HG02870 (cell line): ENCODE measurements around the gene ADRB2.
"Not testable (repeated sequence)": the region's sequence is repeated elsewhere in the genome, so short reads cannot be mapped to it uniquely, and the experiment has no call there.

ENCODE experiments used
- ATAC-seq: cut with Tn5 transposase; IDR thresholded peaks from one replicate; pipeline ENCODE4 v1.9.1; 2021; ENCODE audit warnings: mild to moderate bottlenecking, moderate library complexity; ENCODE audit not compliant: unreplicated experiment

Gene ADRB2

DNA sequence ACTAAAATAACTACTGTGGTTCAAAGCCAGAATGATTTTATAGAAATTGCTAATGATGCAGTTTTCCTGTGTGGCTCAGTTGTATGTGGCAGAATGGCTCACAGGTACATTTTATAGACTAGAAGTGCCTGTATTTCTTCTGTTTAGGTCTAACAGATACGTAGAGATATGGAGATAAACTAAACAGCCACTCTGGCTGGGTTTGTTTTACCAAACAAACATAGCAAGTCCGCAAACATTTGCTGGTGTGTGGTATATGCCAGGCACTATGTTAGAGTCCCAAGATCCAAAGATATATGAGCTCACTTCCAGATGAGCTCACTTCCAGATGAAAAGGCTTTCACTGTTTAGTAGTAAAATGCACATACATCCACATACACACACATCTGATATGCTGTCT, 24.4 kb downstream of the ADRB2 start:
- ATAC-seq = no peak

DNA sequence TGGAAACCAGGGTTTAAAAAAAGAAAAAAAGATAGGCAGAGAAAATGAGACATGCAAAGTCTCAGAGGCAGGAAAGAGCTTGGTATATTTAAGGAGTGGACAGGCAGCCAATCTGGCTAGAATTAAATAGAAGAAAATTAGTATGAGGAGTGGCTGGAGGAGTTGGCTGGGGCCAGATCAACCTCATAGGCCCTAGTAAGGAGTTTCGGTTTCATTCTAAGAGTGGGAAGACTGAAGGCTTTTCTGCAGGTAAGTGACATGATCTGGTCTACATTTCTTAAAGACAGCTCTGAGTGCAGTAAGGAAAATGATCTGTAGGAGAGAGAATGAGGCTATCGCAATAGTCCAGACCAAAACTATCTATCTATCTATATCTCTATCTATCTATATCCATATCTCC, 27.5 kb downstream of the ADRB2 start:
- ATAC-seq = peak; percentile 59

DNA sequence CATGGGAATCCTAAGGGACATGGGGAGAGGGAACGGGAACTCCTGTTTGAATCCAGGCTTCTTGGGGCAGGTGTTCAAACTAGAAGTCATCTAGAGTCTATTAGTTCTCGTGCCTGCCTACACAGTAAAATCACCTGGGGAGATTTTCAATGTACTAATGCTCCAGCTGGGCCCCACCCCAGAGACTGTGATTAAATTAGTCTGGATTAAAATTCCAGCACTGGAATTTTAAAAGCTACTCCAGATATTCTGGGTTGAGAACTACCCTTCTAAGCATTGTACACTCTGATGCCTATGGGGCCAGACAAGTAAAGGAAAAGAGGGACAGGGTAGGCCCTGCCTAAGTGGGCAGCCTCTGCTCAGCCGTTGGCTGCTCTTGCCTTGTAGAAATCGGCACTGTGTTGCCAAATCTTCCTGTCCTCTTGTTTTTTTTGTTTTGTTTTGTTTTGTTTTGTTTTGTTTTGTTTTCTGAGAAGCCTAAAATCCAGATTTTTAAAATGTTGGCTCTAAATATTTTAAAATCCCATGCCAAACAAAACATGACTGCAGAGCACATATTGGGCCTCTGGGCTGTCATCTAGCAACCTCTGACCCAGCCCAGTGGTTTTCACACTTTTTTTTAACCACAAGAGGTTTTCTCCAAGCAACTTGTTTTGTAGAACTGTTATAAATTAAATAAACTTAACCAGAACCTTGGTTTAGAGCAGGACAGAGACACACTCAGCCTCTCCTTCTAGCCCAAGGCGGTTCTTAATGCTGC, 29.0 kb downstream of the ADRB2 start:
- no peak for ATAC-seq

DNA sequence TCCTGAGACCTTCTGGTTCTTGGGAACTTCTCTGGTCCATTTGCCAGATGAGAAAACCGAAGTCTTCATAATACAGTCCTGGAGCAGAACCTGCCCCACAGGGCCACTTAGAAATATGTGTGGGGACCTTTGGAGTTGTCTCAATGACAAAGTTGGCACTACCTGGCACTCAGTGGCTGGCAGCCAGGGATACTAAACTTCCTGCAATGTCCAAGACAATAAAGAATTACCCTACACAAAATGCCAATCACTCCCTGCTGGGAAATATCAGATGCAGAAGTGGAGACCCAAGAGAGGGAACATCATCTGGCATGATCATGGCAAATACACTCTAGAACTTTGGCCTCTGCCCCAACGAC, 29.6 kb downstream of the ADRB2 start:
- ATAC-seq = no peak

DNA sequence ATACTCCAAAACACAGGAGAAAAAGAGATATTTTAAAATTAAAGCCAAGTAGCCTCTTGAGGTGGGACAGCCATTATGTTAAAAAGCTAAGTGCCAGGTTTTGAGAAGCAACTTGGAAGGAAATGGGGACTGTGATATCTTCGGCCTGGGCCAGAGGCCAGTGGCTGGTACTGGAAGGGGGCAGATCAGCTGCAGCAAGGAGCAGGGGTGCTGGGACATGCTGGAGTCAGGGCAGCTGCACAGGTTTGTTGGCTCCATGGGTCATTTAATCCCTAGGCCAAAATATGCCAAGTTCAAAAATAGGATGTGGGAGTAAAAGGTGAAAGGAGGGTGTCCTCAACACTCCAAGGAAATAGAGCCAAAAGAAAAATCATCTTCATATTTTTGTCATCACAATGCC, 30.0 kb downstream of the ADRB2 start:
- no peak for ATAC-seq

DNA sequence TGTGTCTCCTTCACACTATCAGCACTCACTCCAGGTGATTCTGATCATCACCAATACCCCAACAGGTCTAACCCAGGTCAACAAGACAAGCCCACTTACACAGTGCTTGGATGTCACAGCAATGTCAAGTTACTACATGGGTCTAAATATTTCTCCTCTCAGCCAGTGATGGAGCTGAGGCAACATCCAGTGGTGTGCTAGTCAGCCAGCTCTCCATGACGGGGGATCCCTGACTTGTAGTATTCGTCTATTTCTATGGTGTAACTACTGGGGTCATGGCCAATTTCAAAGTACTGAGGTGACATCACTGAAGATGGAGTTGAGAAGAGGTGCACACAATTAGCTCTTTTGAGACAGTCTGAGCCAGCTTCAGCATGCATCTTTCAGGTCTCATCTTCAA, 31.1 kb downstream of the ADRB2 start:
- ATAC-seq = no peak

DNA sequence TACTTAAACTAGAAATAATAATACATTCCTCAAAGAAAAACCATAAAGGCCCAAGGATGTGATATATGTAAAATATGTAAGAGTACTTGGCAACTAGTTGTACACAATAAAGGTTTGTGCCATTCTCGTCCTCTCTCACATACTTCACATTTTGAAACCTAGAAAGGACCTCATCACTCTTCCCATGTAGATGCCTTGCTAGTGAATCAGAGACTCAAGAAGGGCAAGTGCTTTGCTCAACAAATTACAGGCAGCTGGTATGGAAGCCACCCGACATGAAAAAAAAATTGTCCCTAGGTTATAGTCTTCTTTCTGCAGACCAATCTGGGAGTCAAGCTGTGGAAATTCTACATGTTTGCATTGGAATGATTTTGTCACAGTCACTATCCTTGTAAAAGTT, 31.7 kb downstream of the ADRB2 start:
- ATAC-seq = no peak

DNA sequence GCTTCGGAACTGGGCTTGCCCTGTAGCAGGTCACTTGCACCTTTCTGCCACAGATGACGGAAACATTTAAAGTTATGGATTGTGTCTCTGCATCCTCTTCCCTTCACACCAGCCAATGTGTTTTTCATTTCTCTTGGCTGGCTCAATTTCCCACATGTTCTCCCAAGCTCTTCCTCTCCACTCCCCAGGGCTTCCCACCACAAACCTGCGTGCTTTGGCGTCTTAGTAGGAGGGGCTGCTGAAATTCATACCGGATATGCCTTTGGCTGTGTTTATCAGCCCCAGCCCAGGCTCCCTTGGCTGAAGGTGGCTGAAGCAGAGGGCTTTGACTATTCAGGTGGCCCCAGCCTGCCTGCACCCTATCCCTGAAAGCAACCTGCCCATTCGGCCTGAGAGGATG, 32.1 kb downstream of the ADRB2 start:
- ATAC-seq = no peak

DNA sequence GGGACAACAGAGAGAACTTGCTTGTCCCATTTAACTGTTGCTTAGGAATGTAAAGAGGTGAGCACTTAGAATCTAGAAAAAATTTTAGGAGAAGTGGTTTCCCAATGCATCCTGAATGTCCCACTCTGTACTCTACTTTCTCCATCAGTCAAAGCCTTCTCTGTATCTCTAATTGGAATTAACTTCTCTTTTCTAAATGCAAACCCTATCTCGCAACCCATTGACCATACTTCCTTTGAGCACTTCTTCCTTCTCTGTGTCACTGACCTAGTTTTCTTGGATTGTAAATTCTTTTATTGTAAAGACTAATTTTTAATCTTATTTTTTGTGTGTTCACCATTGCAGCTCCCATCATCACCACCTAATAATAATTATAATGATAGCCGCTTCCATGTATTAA, 33.3 kb downstream of the ADRB2 start:
- ATAC-seq = no peak

DNA sequence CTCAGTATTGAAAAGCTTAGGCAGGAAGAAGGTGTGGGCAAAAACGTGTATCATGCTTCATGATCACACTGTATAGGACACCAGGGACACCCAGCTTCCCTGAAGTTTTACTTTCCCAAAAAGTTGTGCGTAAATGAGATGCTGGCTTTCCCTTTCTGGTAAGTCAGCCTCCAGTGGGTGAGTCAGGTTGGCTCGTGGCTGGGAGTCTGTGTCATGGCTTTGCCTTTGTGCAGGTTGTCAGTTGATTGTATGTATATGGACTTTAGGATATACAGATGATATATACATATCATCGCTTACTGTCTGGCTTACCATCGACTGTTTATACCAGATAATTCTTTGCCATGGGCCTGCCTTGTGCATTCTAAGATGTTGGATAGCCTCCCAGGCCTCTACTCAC, 34.2 kb downstream of the ADRB2 start:
- no peak for ATAC-seq

DNA sequence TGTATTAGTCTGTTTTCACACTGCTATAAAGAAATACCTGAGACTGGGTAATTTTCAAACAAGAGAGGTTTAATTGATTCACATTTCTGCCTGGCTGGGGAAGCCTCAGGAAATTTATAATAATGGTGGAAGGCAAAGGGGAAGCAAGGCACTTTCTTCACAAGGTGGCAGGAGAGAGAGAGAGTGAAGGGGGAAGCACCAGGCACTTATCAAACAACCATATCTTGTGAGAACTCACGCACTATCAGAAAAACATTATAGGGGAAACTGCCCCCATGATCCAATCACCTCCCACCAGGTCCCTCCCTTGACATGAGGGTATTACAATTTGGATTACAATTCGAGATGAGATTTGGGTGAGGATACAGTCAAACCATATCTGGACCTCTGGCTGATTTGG, 34.7 kb downstream of the ADRB2 start:
- ATAC-seq = no peak

DNA sequence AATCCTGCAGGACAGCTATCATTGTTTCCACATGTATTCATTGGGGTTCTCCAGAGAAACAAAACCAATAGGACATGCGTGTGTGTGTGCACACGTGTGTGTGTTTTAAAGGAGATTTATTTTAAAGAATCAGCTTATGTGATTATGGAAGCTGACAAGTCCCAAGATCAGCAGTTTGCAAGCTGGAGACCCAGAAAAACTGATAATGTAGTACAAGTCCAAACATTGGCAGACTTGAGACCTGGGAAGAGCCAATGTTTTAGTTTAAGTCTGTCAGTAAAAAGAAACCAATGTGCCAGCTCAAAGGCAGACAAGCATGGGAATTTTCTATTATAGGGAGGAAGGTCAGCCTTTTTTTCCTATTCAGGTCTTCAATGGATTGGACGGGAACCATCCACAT, 35.3 kb downstream of the ADRB2 start:
- no peak for ATAC-seq

DNA sequence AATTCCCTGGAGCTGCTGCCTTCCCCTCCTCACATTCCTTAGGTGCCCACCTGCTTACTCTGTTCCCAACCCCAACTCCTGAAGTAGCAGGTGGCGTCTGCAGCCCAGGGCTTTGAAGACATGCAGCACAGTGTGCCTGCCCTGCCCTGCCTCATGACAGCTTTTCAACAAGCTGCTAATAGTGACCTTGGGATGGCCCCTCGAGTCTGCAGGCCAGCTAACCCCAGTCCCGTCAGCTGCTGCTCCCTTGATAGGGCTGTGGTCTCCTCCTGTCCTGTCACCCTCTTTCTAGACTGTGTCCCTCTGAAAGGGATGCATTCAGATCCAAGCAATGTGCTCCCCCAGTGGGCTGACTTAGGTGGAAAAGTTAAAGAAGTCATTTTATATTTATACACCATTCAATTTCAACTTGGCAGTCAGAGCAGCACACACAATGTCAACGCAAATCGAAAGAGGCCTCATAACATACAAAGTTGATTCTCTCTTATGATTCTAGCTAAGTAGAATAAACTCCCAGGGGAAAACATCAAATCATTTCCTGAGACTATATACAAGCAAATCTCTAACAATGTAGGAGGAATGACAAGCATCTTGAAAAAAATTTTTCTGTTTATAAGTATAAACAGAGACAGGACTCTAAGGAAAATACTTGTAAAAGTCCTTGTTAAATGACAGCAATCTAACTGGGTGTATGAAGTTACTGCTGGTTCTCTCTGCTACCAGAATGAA, 37.9 kb downstream of the ADRB2 start:
- ATAC-seq = no peak

DNA sequence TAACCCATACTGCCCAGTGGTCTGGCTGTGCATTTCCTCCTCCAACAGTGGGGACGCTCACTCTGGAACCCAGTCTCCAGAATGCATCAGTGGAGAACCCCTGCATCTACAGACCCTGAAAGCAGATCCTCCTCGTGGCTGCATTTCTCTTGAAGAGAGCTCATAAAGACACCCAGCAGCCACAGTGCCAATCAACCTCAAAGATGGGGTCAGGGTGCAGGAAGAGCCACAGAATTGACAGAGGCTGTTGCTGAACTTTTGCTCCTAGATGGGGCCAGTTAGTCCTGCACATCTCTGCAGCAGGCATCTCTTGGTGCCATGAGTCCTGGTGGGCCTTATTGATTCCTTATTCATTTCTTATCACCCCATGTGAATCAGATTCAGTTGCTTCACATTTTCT, 39.6 kb downstream of the ADRB2 start:
- ATAC-seq = no peak

DNA sequence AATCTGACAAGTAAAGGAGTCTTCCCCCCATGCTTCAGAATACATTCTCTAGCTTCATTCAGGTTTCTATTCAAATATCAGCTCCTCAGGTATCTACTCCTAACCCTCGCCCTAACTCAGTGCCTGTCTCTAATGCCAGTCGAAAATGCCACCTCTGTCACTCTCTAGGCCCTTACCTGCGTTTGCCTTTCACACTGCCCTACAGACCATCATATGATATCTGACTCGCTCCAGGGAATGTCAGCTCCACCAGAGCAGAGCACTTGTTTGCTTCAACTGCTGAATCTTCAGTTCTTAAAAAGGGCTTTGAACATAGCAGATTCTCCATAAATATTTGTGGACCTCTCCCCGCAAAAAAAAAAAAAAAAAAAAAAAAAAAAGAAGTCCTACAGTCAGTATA, 46.7 kb downstream of the ADRB2 start:
- no peak for ATAC-seq

DNA sequence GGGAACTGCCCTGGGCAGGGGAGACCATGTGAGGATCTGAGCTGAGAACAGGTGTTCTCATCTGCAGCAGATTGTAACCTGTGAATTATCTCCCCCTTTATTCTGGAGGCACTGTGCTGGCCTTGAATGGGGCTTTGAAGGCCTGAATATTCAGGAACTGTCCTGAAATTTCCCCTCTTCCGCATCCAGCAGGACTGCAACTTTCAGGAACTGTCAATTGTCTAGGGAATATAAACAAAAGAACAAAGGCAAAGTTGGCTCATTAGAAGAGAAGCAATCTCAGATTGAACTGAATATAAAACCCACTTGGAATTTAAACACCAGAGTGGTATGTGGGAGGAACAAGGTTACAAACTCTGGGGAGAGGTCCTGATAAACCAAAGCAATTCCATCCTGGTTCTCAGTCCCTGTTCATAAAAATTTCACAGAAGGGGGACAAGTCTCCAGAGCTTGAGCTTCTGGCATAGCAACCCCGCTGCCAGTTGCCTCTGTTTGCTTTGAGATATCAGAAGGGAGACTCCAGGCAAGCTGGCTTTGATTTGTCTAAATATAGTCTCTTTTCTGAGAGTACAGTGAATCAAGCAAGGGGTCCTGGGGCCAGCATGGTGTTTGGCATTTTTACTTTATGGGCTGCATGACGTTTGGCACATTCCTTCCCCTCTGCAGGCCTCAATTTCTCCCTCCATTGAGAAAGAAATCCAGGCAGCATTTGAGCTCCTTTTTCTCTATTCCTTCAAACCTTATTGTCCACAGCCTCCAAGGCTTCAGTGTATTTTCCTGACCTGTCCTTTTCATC, 47.5 kb downstream of the ADRB2 start:
- ATAC-seq = no peak

DNA sequence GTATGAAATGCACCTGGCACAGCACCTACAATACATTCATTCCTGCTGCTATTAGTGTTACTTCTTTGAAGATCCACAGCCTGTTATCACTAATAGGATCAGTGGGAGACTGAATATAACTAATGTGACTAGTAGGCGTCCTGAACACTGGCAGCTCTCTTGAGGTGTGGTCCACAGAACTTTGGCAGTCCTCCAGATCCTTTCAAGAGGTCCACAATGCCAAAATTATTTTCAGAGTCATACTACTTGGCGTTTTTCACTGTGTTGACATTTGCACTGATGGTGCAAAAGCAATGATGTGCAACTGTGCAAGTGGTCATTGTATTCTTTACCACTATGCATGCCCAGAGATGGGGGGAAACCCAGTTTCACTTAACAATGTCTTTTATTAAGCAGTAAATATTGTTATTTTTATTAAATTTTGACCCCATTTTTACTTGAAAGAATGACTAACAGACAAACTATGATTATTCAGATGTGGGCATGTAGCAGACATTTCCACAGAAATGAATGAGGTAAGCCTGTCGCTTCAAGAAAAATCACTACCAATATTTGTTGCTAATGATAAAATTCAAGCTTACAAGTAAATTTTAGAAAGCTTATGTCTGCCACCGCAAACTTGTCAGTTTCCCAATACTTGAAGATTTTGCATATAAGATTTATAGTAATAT, 48.9 kb downstream of the ADRB2 start:
- ATAC-seq = no peak

DNA sequence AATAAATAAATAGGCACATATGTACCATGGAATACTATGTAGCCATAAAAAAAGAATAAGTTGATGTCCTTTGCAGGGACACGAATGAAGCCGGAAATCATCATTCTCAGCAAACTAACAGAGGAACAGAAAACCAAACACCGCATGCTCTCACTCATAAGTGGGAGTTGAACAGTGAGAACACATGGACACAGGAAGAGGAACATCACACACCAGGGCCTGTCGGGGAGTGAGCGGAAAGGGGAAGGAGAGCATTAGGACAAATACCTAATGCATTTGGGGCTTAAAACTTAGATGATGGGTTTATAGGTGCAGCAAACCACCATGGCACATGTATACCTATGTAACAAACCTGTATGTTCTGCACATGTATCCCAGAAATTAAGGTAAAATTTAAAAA, 51.0 kb downstream of the ADRB2 start:
- not testable (repeated sequence) for ATAC-seq
